Epidermal melanocyte (primary cell): Measurements from ENCODE around the gene LMTK3.
A peak's percentile ranks its signal among the peaks of the same experiment; 100 is the strongest.
"Not testable (repeated sequence)": the region's sequence is repeated elsewhere in the genome, so short reads cannot be mapped to it uniquely, and the experiment has no call there.

ENCODE experiments used
- DNase-seq: peaks from one replicate; pipeline ENCODE4 v3.0.0; 2011; ENCODE audit warnings: low spot score; ENCODE audit not compliant: insufficient read length

The LMTK3 gene

GRCh38 chr19:48487948-48488347, 23.7 kb downstream of the LMTK3 start:
- DNase-seq = peak; percentile 93

DNA sequence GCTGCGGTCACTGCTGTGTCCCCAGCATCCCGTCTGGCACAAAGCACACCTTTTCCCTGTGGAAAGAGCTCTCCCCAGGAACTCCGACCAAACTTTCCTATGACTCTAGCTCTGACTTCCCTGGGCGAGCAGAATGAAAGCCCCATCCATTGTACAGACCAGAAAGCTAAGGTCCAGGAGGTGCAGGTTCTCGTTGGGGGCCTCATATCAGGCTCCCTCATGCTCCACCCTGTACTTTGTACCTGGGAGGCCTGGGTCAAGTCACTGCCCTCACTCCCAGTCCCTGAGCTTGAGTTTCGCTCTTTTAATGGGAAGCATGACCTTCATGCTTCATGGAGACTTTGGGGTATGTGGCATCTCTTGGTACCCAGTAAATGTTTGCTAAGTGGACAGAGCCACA, 24.1 kb downstream of the LMTK3 start:
- DNase-seq = no peak

GRCh38 chr19:48486706-48487105, 24.9 kb downstream of the LMTK3 start:
- DNase-seq = not testable (repeated sequence)

- DNase-seq = no peak
Observed at GRCh38 chr19:48484931-48485612, 26.6 kb downstream of the LMTK3 start.

DNA sequence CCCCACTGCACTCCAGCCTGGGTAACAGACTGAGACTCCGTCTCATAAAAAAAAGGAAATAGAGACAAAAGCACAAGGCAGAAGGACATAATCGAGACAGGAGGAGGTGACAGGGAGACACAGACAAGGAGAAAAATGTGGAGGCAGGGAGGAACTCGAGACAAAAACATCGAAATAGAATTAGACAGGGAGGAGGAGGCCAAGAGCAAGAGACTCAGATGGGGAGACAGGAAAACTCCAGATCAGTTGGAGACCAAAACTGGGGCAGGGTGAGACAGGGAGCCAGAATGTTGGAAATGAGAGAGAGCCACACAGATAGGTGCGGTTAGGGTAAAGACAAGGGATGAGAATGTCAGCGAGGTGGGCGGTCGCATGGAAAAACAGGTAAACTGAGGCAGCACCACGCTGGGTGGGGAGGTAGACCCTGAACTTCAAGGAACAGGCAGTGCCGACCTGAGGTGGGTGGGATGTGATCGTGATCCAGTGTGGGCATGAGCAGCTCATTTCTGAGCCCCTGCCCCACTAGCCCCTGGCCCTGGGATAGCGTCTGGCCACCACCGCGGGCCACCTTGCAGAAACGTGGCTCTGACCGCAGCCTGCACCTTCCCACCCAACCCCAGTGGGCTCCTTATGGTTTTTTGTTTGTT, 27.3 kb downstream of the LMTK3 start:
- DNase-seq = no peak

GRCh38 chr19:48483301-48483700, 28.3 kb downstream of the LMTK3 start:
- DNase-seq = no peak

- no peak for DNase-seq
Observed at GRCh38 chr19:48481846-48482639, 29.6 kb downstream of the LMTK3 start.

DNA sequence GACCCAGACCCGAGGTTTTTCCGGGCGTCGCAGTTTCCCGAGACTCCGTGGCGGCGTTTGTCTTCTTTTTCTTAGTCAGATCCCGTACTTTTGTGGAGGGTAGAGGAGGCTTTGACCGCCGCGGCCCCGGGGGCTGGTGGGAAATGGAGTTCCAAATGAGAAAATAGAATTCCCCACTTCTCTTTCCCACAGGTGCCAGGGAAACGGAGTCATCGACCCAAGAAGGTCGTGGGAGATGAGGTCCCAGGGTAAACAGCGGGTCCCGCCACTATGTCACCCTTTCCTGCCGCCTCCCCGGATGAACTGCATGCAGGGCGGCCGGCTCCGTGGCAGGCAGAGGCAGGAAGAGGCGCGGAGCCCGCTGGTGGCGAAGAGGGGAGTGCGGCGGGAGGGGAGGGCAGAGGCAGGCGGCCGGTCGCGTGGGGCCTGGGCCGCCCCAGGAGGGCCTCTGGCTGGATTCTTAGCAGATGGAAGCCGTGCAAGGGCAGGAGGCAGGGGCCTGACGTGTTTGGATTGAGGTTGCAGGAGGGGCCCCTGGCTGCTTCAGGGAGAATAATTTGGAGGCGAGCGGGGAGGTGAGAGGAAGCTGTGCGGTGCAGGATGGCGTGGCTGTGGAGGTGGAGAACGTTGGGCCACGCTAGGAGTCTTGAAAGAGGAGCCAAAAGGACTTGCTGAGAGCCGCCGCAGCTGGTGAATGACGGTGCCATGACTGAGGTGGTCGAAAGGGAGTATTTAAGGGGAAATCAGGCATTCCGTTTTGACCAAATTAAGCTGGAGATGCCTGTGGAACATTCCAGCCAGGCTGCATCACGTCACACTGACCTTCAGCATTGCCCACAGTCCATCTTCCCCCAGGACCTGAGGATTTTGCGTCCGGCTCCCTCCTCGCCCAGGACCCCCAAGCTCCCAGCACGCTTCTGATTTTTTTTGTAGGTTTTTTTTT, 30.8 kb downstream of the LMTK3 start:
- DNase-seq = no peak

DNA sequence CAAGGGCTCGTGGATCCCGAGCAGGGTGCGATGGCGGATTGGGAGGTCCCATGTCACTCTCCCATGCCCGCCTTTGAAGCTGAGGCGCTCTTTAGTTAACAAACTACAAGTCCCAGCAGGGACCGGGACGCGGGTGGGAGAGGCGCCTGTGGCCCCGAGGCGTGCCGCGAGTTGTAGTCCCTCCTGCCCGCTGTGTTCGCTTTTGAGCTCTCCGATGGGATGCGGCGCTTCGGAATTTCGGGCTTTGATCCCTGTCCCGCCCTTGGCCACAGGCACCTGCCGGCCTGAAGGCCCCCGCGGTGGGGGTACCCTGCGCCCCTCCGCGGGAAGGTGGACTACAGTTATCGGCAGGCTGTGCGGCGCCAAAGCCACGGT, 31.5 kb downstream of the LMTK3 start:
- DNase-seq = no peak

DNA sequence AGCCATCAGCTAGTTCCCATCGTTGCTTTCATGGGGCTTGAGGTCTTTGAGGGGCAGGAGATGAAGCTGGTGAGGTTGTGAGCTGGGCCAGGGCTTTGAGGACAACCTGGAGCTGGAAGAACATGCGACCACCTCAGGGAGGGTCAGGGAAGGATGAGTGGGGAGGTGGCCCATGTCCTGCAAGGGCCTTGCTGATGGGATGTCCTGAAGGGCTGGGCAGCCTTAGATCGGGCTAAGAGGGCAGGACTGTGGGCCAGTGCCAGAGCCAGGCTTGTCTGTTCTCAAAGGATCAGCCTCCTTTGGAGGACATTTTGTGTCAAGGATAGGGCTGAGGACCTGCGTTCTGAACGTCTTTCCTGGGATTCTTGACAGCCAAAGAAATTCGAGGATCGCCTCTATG, 31.9 kb downstream of the LMTK3 start:
- no peak for DNase-seq

- no peak for DNase-seq
Observed at GRCh38 chr19:48478339-48479256, 33.0 kb downstream of the LMTK3 start.

GRCh38 chr19:48477698-48478338, 33.8 kb downstream of the LMTK3 start:
- no peak for DNase-seq

DNA sequence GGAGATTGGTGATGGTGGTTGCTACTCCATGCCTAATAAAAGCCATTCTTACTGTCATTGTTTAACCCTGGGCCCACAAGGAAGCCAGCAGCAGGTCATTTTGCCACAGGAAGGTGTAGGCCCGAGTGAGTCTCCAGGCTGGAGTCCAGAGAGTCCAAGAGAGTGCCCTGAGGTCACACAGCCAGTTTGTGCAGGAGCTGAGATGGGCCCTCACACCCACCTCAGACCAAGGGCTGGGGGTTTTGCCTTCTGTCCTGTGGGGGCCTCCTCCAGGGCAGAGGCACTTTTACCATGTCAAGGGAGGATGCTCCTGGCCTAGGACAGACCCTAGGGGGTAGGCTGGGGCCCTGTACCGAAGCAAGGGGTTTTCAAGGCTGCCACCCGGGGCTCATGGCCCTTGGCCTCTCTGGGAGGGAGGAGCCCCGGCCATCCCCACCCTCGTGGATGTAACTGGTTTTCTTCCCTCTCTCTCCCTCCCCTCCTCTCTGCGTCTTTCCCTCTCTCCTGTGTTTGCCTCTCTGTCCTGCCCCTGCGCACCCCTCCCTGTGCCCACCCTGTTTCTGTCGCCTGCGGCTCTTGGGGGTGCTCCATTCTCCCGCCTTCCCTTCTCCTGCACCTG, 34.5 kb downstream of the LMTK3 start:
- no peak for DNase-seq

GRCh38 chr19:48476176-48476575, 35.5 kb downstream of the LMTK3 start:
- no peak for DNase-seq

GRCh38 chr19:48475369-48476068, 36.1 kb downstream of the LMTK3 start:
- no peak for DNase-seq

DNA sequence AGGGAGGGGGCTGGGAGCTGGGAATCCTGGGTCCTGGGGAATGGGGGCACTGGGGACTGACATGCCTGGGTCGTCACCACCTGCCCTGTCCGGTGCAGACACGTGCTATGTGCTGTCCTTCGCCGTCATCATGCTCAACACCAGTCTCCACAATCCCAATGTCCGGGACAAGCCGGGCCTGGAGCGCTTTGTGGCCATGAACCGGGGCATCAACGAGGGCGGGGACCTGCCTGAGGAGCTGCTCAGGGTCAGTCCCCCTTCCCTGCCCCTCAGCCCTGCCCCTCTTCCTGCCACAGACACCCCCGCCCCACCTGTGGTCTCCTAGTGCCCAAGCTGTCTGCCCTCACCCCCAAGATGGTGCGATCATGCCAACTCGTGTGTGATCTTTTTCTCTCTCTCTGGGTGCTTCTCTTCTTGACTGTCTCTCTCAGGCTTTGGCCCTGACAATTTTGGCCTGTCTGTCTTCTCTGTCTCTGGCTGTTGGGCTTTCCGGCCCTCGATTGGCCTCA, 37.5 kb downstream of the LMTK3 start:
- DNase-seq = no peak

GRCh38 chr19:48473161-48473966, 38.3 kb downstream of the LMTK3 start:
- DNase-seq = no peak

DNA sequence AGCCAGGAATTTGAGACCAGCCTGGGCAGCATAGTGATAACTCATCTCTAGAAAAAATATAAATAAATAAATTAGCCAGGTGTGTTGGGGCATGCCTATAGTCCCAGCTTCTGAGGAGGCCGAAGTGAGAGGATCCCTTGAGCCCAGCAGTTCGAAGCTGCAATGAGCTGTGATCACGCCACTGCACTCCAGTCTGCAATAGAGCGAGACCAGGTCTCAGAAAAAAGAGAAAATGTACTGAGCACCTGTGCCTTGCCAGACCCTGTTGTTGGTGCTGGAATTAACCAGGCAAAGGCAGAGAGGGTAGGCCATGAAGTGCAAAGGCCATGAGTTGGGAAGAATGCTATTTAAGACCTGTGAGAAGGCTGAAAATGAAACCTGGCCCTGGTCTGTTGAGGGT, 39.8 kb downstream of the LMTK3 start:
- DNase-seq = no peak
